Central memory CD8-positive, alpha-beta T cell (primary cell): ENCODE measurements around the gene RTN1.

Experiments used
- ATAC-seq: fragments of 150-1000 bp; cut with Tn5 transposase; replicated peaks from 2 replicates; pipeline ENCODE4 v1.10.0; 2022; ENCODE audit warnings: mild to moderate bottlenecking, moderate FRiP score, moderate number of reproducible peaks; ENCODE audit not compliant: poor library complexity, severe bottlenecking; ENCODE audit errors: extremely low read depth
- DNase-seq, 2 donors: peaks; one replicate each; pipeline ENCODE4 v3.0.0; 2021; ENCODE audit warnings: low spot score in 2 of 2
- H3K27ac Mint-ChIP-seq: one replicate; pipeline ENCODE4 v1.8.0; 2022; ENCODE audit warnings: low read depth, mild to moderate bottlenecking, moderate library complexity, mixed read lengths
- H3K27me3 Mint-ChIP-seq: one replicate; pipeline ENCODE4 v1.8.0; 2022; ENCODE audit warnings: mixed read lengths
- H3K36me3 Mint-ChIP-seq: one replicate; pipeline ENCODE4 v1.8.0; 2022; ENCODE audit warnings: mild to moderate bottlenecking, moderate library complexity, mixed read lengths; ENCODE audit not compliant: insufficient read depth
- H3K4me1 Mint-ChIP-seq: one replicate; pipeline ENCODE4 v1.8.0; 2022; ENCODE audit warnings: mixed read lengths
- H3K4me3 Mint-ChIP-seq: one replicate; pipeline ENCODE4 v1.8.0; 2022; ENCODE audit warnings: mild to moderate bottlenecking, moderate library complexity, mixed read lengths
- H3K9me3 Mint-ChIP-seq: one replicate; pipeline ENCODE4 v1.8.0; 2022; ENCODE audit warnings: mixed read lengths

Gene RTN1

GRCh38 chr14:59580911-59581310 lies 289.7 kb downstream of the RTN1 start:
- DNase-seq (no peak), ATAC-seq (no peak)
- peaks cover 13% of the 10 kb centered on the region for H3K4me1 Mint-ChIP-seq

GRCh38 chr14:59576332-59577294 lies 294.0 kb downstream of the RTN1 start, which contains the start of gene CCDC175:
CCDC175 (minus strand) TSS chr14:59576812; CDS start chr14:59576775, 37 bp downstream.
- H3K27ac Mint-ChIP-seq = peak within 1 kb of the TSS; percentile 58
- H3K4me1 Mint-ChIP-seq = peaks cover 13% of the 10 kb centered on the region
- peaks cover 25% of the 10 kb centered on the region for H3K27me3 Mint-ChIP-seq
- ATAC-seq (peak; percentile 91), DNase-seq (peak; percentile 54 to 59)
- peaks cover 3% of the 10 kb centered on the region for H3K36me3 Mint-ChIP-seq
- no peaks in the 10 kb centered on the region for H3K9me3 Mint-ChIP-seq
- H3K4me3 Mint-ChIP-seq = peak within 1 kb of the TSS; percentile 75

More at GRCh38 chr14:59580911-59581310, 289.7 kb downstream of the RTN1 start:
- H3K36me3 Mint-ChIP-seq = peaks cover 3% of the 10 kb centered on the region
- H3K27me3 Mint-ChIP-seq = peaks cover 24% of the 10 kb centered on the region
- no peaks in the 10 kb centered on the region for H3K9me3 Mint-ChIP-seq
- no peak overlapping the region for H3K4me3 Mint-ChIP-seq
- no peak overlapping the region for H3K27ac Mint-ChIP-seq

GRCh38 chr14:59570122-59570521 lies 300.5 kb downstream of the RTN1 start:
- DNase-seq (no peak), ATAC-seq (no peak)
- H3K36me3 Mint-ChIP-seq = no peaks in the 10 kb centered on the region
- H3K4me3 Mint-ChIP-seq = no peak overlapping the region
- H3K4me1 Mint-ChIP-seq = no peaks in the 10 kb centered on the region
- no peak overlapping the region for H3K27ac Mint-ChIP-seq
- peaks cover 57% of the 10 kb centered on the region for H3K27me3 Mint-ChIP-seq
- no peaks in the 10 kb centered on the region for H3K9me3 Mint-ChIP-seq

GRCh38 chr14:59566725-59567124 lies 303.9 kb downstream of the RTN1 start:
- no peak overlapping the region for H3K4me3 Mint-ChIP-seq
- no peak for ATAC-seq
- H3K36me3 Mint-ChIP-seq = no peaks in the 10 kb centered on the region
- H3K27ac Mint-ChIP-seq = no peak overlapping the region
- H3K4me1 Mint-ChIP-seq = no peaks in the 10 kb centered on the region
- H3K27me3 Mint-ChIP-seq = peaks cover 73% of the 10 kb centered on the region
- no peaks in the 10 kb centered on the region for H3K9me3 Mint-ChIP-seq
- no peak for DNase-seq

GRCh38 chr14:59566296-59566695 lies 304.3 kb downstream of the RTN1 start:
- no peak for ATAC-seq
- no peaks in the 10 kb centered on the region for H3K36me3 Mint-ChIP-seq
- no peak for DNase-seq
- H3K4me3 Mint-ChIP-seq = no peak overlapping the region
- H3K27me3 Mint-ChIP-seq = peaks cover 69% of the 10 kb centered on the region
- no peak overlapping the region for H3K27ac Mint-ChIP-seq
- no peaks in the 10 kb centered on the region for H3K4me1 Mint-ChIP-seq
- H3K9me3 Mint-ChIP-seq = no peaks in the 10 kb centered on the region

GRCh38 chr14:59565087-59565486 lies 305.5 kb downstream of the RTN1 start:
- no peaks in the 10 kb centered on the region for H3K9me3 Mint-ChIP-seq
- DNase-seq (no peak), ATAC-seq (no peak)
- H3K27ac Mint-ChIP-seq = no peak overlapping the region
- H3K4me1 Mint-ChIP-seq = no peaks in the 10 kb centered on the region
- no peaks in the 10 kb centered on the region for H3K36me3 Mint-ChIP-seq
- peaks cover 57% of the 10 kb centered on the region for H3K27me3 Mint-ChIP-seq
- no peak overlapping the region for H3K4me3 Mint-ChIP-seq

GRCh38 chr14:59564366-59564765 lies 306.2 kb downstream of the RTN1 start:
- DNase-seq (no peak), ATAC-seq (no peak)
- no peaks in the 10 kb centered on the region for H3K36me3 Mint-ChIP-seq
- H3K4me1 Mint-ChIP-seq = no peaks in the 10 kb centered on the region
- no peak overlapping the region for H3K4me3 Mint-ChIP-seq
- H3K27ac Mint-ChIP-seq = no peak overlapping the region
- H3K27me3 Mint-ChIP-seq = peaks cover 54% of the 10 kb centered on the region
- H3K9me3 Mint-ChIP-seq = no peaks in the 10 kb centered on the region

- Mint-ChIP-seq H3K27ac (no peak overlapping the region), H3K4me3 (no peak overlapping the region), H3K27me3 (peaks cover 59% of the 10 kb centered on the region), H3K36me3 (no peaks in the 10 kb centered on the region), H3K4me1 (no peaks in the 10 kb centered on the region), H3K9me3 (no peaks in the 10 kb centered on the region)
- DNase-seq (no peak), ATAC-seq (no peak)
These were observed 323.3 kb downstream of the RTN1 start for GRCh38 chr14:59547310-59547709.
